Measurements from ENCODE around the gene WBP1.
"Not testable (repeated sequence)": the region's sequence is repeated elsewhere in the genome, so short reads cannot be mapped to it uniquely, and the experiment has no call there.

WBP1 gene

GRCh38 chr2:74428675-74429074 lies 29.6 kb upstream of the WBP1 start:
- ATAC-seq = no peak

- no peak for ATAC-seq
Measured at GRCh38 chr2:74429487-74430451, 28.5 kb upstream of the WBP1 start.

- no peak for ATAC-seq
Measured at GRCh38 chr2:74430502-74430901, 27.7 kb upstream of the WBP1 start.

GRCh38 chr2:74436111-74436805 lies 22.0 kb upstream of the WBP1 start:
- ATAC-seq = no peak

- no peak for ATAC-seq
Measured at GRCh38 chr2:74436848-74437695, 21.2 kb upstream of the WBP1 start.

- ATAC-seq = no peak
Measured at GRCh38 chr2:74438248-74438647, 20.0 kb upstream of the WBP1 start.

GRCh38 chr2:74439373-74439772 lies 18.9 kb upstream of the WBP1 start:
- ATAC-seq = no peak

GRCh38 chr2:74439803-74440377 lies 18.3 kb upstream of the WBP1 start:
- no peak for ATAC-seq

- peak; percentile 79 to 84 for ATAC-seq
Measured at GRCh38 chr2:74440378-74441169, 17.7 kb upstream of the WBP1 start.

- no peak for ATAC-seq
Measured at GRCh38 chr2:74441170-74441689, 17.0 kb upstream of the WBP1 start.

- ATAC-seq = peak; percentile 31 to 55
Measured at GRCh38 chr2:74441690-74442482, 16.4 kb upstream of the WBP1 start, which contains the start of gene RTKN. Gene RTKN (minus strand): TSS chr2:74441937. CDS start chr2:74441816, 121 bp downstream.

- ATAC-seq = not testable (repeated sequence)
Measured at GRCh38 chr2:74442483-74443297, 15.5 kb upstream of the WBP1 start.

GRCh38 chr2:74444498-74445318 lies 13.5 kb upstream of the WBP1 start:
- no peak for ATAC-seq

- no peak for ATAC-seq
Measured at GRCh38 chr2:74447230-74447999, 10.8 kb upstream of the WBP1 start.

- no peak for ATAC-seq
Measured at GRCh38 chr2:74448771-74449170, 9.5 kb upstream of the WBP1 start.

GRCh38 chr2:74450570-74451190 lies 7.6 kb upstream of the WBP1 start:
- ATAC-seq = no peak
